OCI-LY3 (cell line): ENCODE results near the gene CDH24.

ENCODE experiments used
- H2AFZ ChIP-seq: fragments of 200-600, 300-600 bp; shearing (Covaris generic); 2 replicates; pipeline ENCODE4 v1.6.0; 2014; ENCODE audit warnings: antibody characterized with exemption, low read depth, low read length
- H3K27ac ChIP-seq: fragments of 200-600, 300-600 bp; sonication (generic); 2 replicates; pipeline ENCODE4 v1.5.1; 2014; ENCODE audit warnings: mild to moderate bottlenecking, low read length, moderate library complexity, mixed read lengths
- H3K27me3 ChIP-seq: fragments of 200-600, 300-600 bp; sonication (generic); 2 replicates; pipeline ENCODE4 v1.6.1; 2014; ENCODE audit warnings: low read depth, low read length, mixed read lengths
- H3K36me3 ChIP-seq: fragments of 200-600, 300-600 bp; sonication (generic); replicated peaks from 2 replicates; pipeline ENCODE3; 2014; ENCODE audit warnings: low read depth, low read length, mixed read lengths
- H3K4me1 ChIP-seq: fragments of 300-600, 200-600 bp; sonication (generic); 2 replicates; pipeline ENCODE4 v1.6.1; 2014; ENCODE audit warnings: low read length, mixed read lengths
- H3K4me2 ChIP-seq: fragments of 200-600, 300-600 bp; sonication (generic); 2 replicates; pipeline ENCODE4 v1.6.1; 2014; ENCODE audit warnings: low read length, mixed read lengths
- H3K4me3 ChIP-seq: fragments of 300-600, 200-600 bp; sonication (generic); 2 replicates; pipeline ENCODE4 v1.5.1; 2014; ENCODE audit warnings: antibody characterized with exemption, mild to moderate bottlenecking, low read length, moderate library complexity
- H3K79me2 ChIP-seq: fragments of 300-600, 200-600 bp; shearing (Covaris generic); 2 replicates; pipeline ENCODE4 v1.6.1; 2014; ENCODE audit warnings: mild to moderate bottlenecking, low read length, mixed read lengths
- H3K9ac ChIP-seq: fragments of 300-600, 200-600 bp; shearing (Covaris generic); 2 replicates; pipeline ENCODE4 v1.6.0; 2014; ENCODE audit warnings: mild to moderate bottlenecking, low read length, moderate library complexity
- H3K9me3 ChIP-seq: fragments of 200-600, 300-600 bp; shearing (Covaris generic); 2 replicates; pipeline ENCODE4 v1.6.1; 2014; ENCODE audit warnings: low read length, mixed read lengths; ENCODE audit not compliant: insufficient read depth
- H4K20me1 ChIP-seq: fragments of 200-600, 300-600 bp; sonication (generic); 2 replicates; pipeline ENCODE4 v1.6.1; 2016; ENCODE audit warnings: low read length, mixed read lengths; ENCODE audit not compliant: insufficient read depth
- EZH2phosphoT487 ChIP-seq: fragments of 200-600 bp; shearing (Covaris generic); IDR thresholded peaks from 2 replicates; pipeline ENCODE4 v1.6.1; 2018; ENCODE audit warnings: antibody characterized with exemption, mixed run types, low read depth
- TF ChIP-seq, protein P1 (sequence below): fragments of 200-600, 300-600 bp; sonication (generic); IDR thresholded peaks from 2 replicates; pipeline ENCODE4 v1.5.1; 2014; ENCODE audit warnings: antibody characterized with exemption, low read length, low read depth

CDH24 gene

DNA sequence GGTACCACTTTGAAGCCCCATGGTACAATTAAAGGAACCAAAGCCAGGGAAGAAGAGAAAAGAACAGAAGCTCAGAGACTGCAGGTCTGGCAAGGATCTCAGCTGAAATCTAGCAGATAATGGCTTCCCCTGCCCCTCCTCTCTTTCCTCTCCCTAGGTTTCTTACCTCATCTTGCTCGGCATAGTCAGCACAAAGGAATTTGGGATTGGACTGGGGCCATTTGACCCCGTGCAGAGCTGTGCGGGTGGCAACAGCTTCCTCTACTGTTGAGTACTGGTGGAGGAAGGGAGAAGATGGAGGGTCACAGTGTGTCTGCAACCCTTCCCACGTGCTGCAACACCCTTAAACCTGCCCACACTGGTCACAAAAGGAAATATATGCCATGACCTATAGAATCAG lies 4.7 kb upstream of the CDH24 start:
- H3K4me2 ChIP-seq: no peak overlapping the region
- TF ChIP-seq, protein P1, sequence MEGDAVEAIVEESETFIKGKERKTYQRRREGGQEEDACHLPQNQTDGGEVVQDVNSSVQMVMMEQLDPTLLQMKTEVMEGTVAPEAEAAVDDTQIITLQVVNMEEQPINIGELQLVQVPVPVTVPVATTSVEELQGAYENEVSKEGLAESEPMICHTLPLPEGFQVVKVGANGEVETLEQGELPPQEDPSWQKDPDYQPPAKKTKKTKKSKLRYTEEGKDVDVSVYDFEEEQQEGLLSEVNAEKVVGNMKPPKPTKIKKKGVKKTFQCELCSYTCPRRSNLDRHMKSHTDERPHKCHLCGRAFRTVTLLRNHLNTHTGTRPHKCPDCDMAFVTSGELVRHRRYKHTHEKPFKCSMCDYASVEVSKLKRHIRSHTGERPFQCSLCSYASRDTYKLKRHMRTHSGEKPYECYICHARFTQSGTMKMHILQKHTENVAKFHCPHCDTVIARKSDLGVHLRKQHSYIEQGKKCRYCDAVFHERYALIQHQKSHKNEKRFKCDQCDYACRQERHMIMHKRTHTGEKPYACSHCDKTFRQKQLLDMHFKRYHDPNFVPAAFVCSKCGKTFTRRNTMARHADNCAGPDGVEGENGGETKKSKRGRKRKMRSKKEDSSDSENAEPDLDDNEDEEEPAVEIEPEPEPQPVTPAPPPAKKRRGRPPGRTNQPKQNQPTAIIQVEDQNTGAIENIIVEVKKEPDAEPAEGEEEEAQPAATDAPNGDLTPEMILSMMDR: no peak
- TF ChIP-seq EZH2phosphoT487: no peak
- peaks cover 7% of the 10 kb centered on the region for H3K4me1 ChIP-seq
- H3K79me2 ChIP-seq: peaks cover 14% of the 10 kb centered on the region
- no peak overlapping the region for H3K27ac ChIP-seq
- H3K4me3 ChIP-seq: no peak overlapping the region
- H3K9ac ChIP-seq: no peak overlapping the region
- H3K36me3 ChIP-seq: peaks cover 64% of the 10 kb centered on the region
- H3K27me3 ChIP-seq: peaks cover 2% of the 10 kb centered on the region; the same call in 1 of the 2 replicates
- no peak overlapping the region for H2AFZ ChIP-seq
- peaks cover 13% of the 10 kb centered on the region for H4K20me1 ChIP-seq
- no peaks in the 10 kb centered on the region for H3K9me3 ChIP-seq

DNA sequence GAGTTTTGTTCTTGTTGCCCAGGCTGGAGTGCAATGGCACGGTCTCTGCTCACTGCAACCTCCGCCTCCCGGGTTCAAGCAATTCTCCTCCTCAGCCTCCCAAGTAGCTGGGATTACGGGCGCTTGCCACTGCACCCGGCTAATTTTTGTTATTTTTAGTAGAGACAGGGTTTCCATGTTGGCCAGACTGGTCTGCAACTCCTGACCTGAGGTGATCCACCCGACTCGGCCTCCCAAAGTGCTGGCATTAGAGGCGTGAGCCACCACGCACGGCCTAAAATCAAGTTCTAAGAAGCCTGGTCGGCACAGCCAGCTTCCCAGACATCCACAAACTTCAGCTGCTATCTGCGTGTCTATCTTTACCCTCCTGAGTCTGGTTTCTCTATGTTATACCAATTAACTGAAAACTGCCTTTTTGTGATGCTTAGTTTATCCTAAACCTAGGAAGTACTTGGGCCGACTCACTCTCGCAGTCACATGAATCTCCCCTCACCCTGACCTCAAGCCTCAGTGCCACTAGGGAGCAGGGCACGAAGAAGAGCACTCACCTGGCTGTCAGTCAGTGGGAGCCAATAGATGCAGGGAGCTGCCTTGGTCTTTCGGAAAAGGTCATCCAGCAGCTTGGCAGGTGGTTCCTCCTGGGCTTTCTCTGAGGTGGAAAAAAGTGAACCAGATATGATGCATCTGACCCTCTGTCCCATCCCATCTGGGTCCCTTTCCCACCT lies 3.4 kb upstream of the CDH24 start:
- H3K27ac ChIP-seq: no peak overlapping the region
- no peak overlapping the region for H3K4me2 ChIP-seq
- TF ChIP-seq EZH2phosphoT487: no peak
- TF ChIP-seq, protein P1: no peak
- H3K79me2 ChIP-seq: peaks cover 2% of the 10 kb centered on the region
- peaks cover 20% of the 10 kb centered on the region for H3K4me1 ChIP-seq
- no peak overlapping the region for H3K4me3 ChIP-seq
- peaks cover 5% of the 10 kb centered on the region for H4K20me1 ChIP-seq
- H3K9me3 ChIP-seq: no peaks in the 10 kb centered on the region
- no peak overlapping the region for H3K9ac ChIP-seq
- H3K36me3 ChIP-seq: peaks cover 52% of the 10 kb centered on the region
- H2AFZ ChIP-seq: no peak overlapping the region
- peaks cover 7% of the 10 kb centered on the region; the same call in 1 of the 2 replicates for H3K27me3 ChIP-seq

DNA sequence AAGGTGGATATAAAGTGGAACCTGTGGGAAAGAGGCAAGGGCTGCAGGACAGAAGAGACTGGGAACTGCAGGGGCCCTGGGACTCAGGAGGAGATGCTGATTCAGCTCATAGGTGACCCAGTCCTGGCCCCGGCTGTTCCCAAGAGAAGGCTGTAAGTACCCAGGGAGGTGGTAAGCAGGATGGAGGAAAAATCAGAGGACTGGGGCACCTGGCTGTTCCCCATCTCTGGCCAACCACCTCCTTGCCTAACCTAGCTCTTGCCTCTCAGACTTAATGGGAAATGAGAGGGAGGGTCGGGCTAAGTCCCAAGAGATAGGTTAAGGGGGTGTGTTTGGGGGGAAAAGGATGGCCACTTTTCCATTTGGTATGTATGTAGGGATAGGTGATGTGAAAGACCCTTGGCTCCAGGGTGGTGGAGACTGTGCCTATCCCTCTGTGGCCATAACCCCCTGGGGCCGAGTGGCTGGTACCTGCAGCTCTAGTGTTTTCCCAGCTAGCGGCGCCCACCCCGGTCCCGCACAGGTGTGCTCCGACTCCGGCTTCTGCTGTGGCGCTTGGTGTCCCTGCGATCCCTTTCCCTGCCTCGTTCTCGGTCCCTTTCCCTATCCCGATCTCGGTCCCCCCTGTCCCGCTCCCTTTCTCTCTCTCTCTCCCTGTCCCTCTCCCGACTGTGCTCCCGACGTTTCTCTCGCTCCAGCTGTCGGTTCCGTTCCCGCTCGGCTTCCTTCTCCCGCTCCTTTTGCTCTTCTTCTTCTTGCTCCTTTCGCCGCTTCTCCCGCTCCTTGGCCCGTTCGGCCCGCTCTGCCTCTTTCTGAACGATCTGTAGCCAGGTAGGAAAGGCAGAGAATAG lies 1.6 kb upstream of the CDH24 start:
- no peak overlapping the region for H2AFZ ChIP-seq
- TF ChIP-seq, protein P1: no peak
- no peak for TF ChIP-seq EZH2phosphoT487
- H3K36me3 ChIP-seq: peaks cover 36% of the 10 kb centered on the region
- H3K9ac ChIP-seq: no peak overlapping the region
- H3K27me3 ChIP-seq: peaks cover 7% of the 10 kb centered on the region; the same call in 1 of the 2 replicates
- no peak overlapping the region for H3K4me2 ChIP-seq
- H3K79me2 ChIP-seq: no peaks in the 10 kb centered on the region
- no peak overlapping the region for H3K27ac ChIP-seq
- no peaks in the 10 kb centered on the region for H3K9me3 ChIP-seq
- H4K20me1 ChIP-seq: peaks cover 5% of the 10 kb centered on the region
- peaks cover 20% of the 10 kb centered on the region for H3K4me1 ChIP-seq
- H3K4me3 ChIP-seq: no peak overlapping the region
